ENCODE results near the gene C16orf87.

GRCh38 chr16:46762583-46762982 lies 68.4 kb downstream of the C16orf87 start:
- TF ChIP-seq CTCF (IDR thresholded peaks at IDR 0.05) = no peak
- no peak for TF ChIP-seq POLR2A (IDR thresholded peaks at IDR 0.05)
